Body of pancreas (tissue), 4 donors: ENCODE data around the gene COLEC12.

Experiments
- POLR2A ChIP-seq, 3 donors: fragments of 450-650 bp; IDR thresholded peaks; one replicate each; pipeline ENCODE4 v1.6.1; 2016; ENCODE audit warnings: antibody characterized with exemption in 3 of 3, mild to moderate bottlenecking in 2 of 3
- TF ChIP-seq, protein P1 (sequence below), 7 experiments: fragments of 450-650 bp in 4 of 7; fragments of 200-600 bp in 3 of 7; sonication (generic) in 3 of 7; IDR thresholded peaks; one replicate each; pipeline ENCODE4 v1.5.1; 2016 to 2019; ENCODE audit warnings: antibody characterized with exemption in 7 of 7

DNA sequence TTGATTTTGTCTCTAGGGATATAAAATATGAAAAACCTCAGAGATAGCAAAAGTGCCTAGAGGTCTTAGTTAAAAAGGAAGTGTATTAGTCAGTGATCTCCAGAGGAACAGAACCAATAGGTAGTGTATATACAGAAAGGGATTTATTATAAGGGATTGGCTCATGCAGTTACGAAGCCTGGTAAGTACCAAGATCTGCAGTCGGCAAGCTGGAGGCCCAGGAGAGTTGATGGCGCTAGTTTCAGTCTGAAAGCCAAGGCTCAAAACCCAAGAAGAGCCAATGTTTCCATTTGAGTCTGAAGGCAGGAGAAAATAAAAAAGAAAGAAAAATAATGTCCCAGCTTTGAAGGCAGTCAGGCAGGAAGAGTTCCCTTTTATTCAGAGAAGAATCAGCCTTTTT, 93.3 kb downstream of the COLEC12 start:
- TF ChIP-seq, protein P1, sequence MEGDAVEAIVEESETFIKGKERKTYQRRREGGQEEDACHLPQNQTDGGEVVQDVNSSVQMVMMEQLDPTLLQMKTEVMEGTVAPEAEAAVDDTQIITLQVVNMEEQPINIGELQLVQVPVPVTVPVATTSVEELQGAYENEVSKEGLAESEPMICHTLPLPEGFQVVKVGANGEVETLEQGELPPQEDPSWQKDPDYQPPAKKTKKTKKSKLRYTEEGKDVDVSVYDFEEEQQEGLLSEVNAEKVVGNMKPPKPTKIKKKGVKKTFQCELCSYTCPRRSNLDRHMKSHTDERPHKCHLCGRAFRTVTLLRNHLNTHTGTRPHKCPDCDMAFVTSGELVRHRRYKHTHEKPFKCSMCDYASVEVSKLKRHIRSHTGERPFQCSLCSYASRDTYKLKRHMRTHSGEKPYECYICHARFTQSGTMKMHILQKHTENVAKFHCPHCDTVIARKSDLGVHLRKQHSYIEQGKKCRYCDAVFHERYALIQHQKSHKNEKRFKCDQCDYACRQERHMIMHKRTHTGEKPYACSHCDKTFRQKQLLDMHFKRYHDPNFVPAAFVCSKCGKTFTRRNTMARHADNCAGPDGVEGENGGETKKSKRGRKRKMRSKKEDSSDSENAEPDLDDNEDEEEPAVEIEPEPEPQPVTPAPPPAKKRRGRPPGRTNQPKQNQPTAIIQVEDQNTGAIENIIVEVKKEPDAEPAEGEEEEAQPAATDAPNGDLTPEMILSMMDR (IDR thresholded peaks at IDR 0.05), result no peak
- no peak for TF ChIP-seq POLR2A (IDR thresholded peaks at IDR 0.05)
